Body of pancreas (tissue), 4 donors: ENCODE data around the gene TMEM250. TPM values are rescaled to one million over a fixed set of nuclear protein-coding genes. Genes with fewer than 3 reads are reported as not detected.

Source experiments
- ATAC-seq: fragments of 150-250 bp; one replicate; pipeline ENCODE4 v1.9.1; 2016
- DNase-seq, 4 donors: peaks; one replicate each; pipeline ENCODE4 v3.0.0-alpha.2; 2019
- H3K27ac ChIP-seq, 4 donors: fragments of 200-600 bp; sonication (generic); 1 replicate in 3 of 4; 2 replicates in 1 of 4; pipeline versions ENCODE4 v1.5.1 to v1.6.1; 2016 to 2019; ENCODE audit warnings: mild to moderate bottlenecking in 1 of 4, mixed read lengths in 1 of 4, moderate library complexity in 1 of 4
- H3K27me3 ChIP-seq, 2 donors: fragments of 200-600 bp; sonication (generic); one replicate each; pipeline ENCODE4 v1.6.0; 2016; ENCODE audit warnings: mild to moderate bottlenecking in 1 of 2
- H3K36me3 ChIP-seq, 2 donors: fragments of 200-600 bp; sonication (generic); replicated peaks in 1 of 2; 2 replicates each; pipeline ENCODE4 v1.5.1; 2016; ENCODE audit warnings: low read depth in 2 of 2; ENCODE audit not compliant: insufficient read depth in 1 of 2
- H3K4me1 ChIP-seq: fragments of 200-600 bp; sonication (generic); one replicate; pipeline ENCODE4 v1.6.0; 2016
- H3K4me3 ChIP-seq, 2 donors: fragments of 200-600 bp; sonication (generic); 1 replicate in 1 of 2; 2 replicates in 1 of 2; pipeline ENCODE4 v1.5.1; 2016 to 2019
- H3K9me3 ChIP-seq, 3 donors: fragments of 200-600 bp; sonication (generic); 1 replicate in 2 of 3; 2 replicates in 1 of 3; pipeline ENCODE4 v1.5.1; 2016
- CTCF ChIP-seq, 7 experiments: fragments of 450-650 bp in 4 of 7; fragments of 200-600 bp in 3 of 7; sonication (generic) in 3 of 7; IDR thresholded peaks; one replicate each; pipeline ENCODE4 v1.5.1; 2016 to 2019; ENCODE audit warnings: antibody characterized with exemption in 7 of 7
- POLR2A ChIP-seq, 3 donors: fragments of 450-650 bp; IDR thresholded peaks; one replicate each; pipeline ENCODE4 v1.6.1; 2016; ENCODE audit warnings: antibody characterized with exemption in 3 of 3, mild to moderate bottlenecking in 2 of 3
- WGBS, 2 donors: methylation state at CpG; one replicate each; pipeline ENCODE4 v1.1.5; 2017; 5-methylcytosine and 5-hydroxymethylcytosine counted together
- intact Hi-C: fragments of 100-400 bp; cut with DNase I; formaldehyde crosslinking; loops from one replicate; pipeline ENCODE4 v1.15.1; 2023
- total RNA-seq, 2 donors: library from RNA; depleted of rRNA; stranded (reverse); fragments of >200 nt; gene quantifications; one replicate each; pipeline ENCODE4 v1.1.0, GENCODE V29; 2016

Gene TMEM250
- total RNA-seq, 2 donors from 2014 or later: 21.3 to 47.1 TPM

GRCh38 chr9:136144450-136144849, 25.8 kb upstream of the TMEM250 start:
- no peak for DNase-seq

GRCh38 chr9:136143215-136144001, 24.7 kb upstream of the TMEM250 start:
- H3K27me3 ChIP-seq: no peaks in the 10 kb centered on the region
- TF ChIP-seq CTCF (IDR thresholded peaks at IDR 0.05) (peak in 4 of 7 experiments; percentile 9 to 25 (median 12)), POLR2A (IDR thresholded peaks at IDR 0.05) (no peak)
- no peak overlapping the region for H3K27ac ChIP-seq
- ATAC-seq (no peak), DNase-seq (peak in 1 of 4 donors; percentile 38)
- peaks cover 3% of the 10 kb centered on the region for H3K4me1 ChIP-seq
- intact Hi-C loops: no loop called here
- H3K4me3 ChIP-seq: no peak overlapping the region
- H3K36me3 ChIP-seq: no peaks in the 10 kb centered on the region
- 45 to 60% methylated on average over 1 to 15 of the region's 16 CpGs for WGBS, 2 donors
- no peaks in the 10 kb centered on the region for H3K9me3 ChIP-seq

More at GRCh38 chr9:136144450-136144849, 25.8 kb upstream of the TMEM250 start:
- TF ChIP-seq POLR2A (IDR thresholded peaks at IDR 0.05) (no peak), CTCF (IDR thresholded peaks at IDR 0.05) (no peak)
- intact Hi-C loops: no loop called here
- no peaks in the 10 kb centered on the region for H3K36me3 ChIP-seq
- no peak overlapping the region for H3K27ac ChIP-seq
- 85 to 87% methylated on average over 5 to 11 of the region's 11 CpGs for WGBS, 2 donors
- no peaks in the 10 kb centered on the region for H3K9me3 ChIP-seq
- no peak for ATAC-seq
- no peaks in the 10 kb centered on the region for H3K4me1 ChIP-seq
- no peaks in the 10 kb centered on the region for H3K27me3 ChIP-seq
- H3K4me3 ChIP-seq: no peak overlapping the region

- intact Hi-C loops: no loop called here
- Histone ChIP-seq H3K36me3 (no peaks in the 10 kb centered on the region), H3K9me3 (no peaks in the 10 kb centered on the region), H3K4me3 (no peak overlapping the region), H3K4me1 (peaks cover 6% of the 10 kb centered on the region), H3K27me3 (no peaks in the 10 kb centered on the region), H3K27ac (no peak overlapping the region)
- ATAC-seq (no peak), DNase-seq (no peak)
- WGBS, 2 donors: 50 to 71% methylated on average over 6 to 13 of the region's 13 CpGs
- TF ChIP-seq POLR2A (IDR thresholded peaks at IDR 0.05) (no peak), CTCF (IDR thresholded peaks at IDR 0.05) (no peak)
Observed at GRCh38 chr9:136142859-136143214, 24.2 kb upstream of the TMEM250 start.

- DNase-seq (no peak), ATAC-seq (no peak)
- WGBS, 2 donors: 62 to 69% methylated on average over 6 of the region's 6 CpGs
- intact Hi-C loops: no loop called here
- TF ChIP-seq CTCF (IDR thresholded peaks at IDR 0.05) (no peak), POLR2A (IDR thresholded peaks at IDR 0.05) (no peak)
- Histone ChIP-seq H3K4me3 (no peak overlapping the region), H3K9me3 (no peaks in the 10 kb centered on the region), H3K4me1 (peaks cover 10% of the 10 kb centered on the region), H3K36me3 (no peaks in the 10 kb centered on the region), H3K27me3 (no peaks in the 10 kb centered on the region), H3K27ac (no peak overlapping the region)
Observed at GRCh38 chr9:136142414-136142796, 23.7 kb upstream of the TMEM250 start.
